DMS 273 treated with DMSO at 0.1 percent for 48 hours (cell line): ENCODE results near the gene MED27.
A peak's percentile ranks its signal among the peaks of the same experiment; 100 is the strongest.

ENCODE experiments used
- DNase-seq: peaks from one replicate; lab custom pipeline; 2025; lab: John Stamatoyannopoulos, UW

Gene MED27

DNA sequence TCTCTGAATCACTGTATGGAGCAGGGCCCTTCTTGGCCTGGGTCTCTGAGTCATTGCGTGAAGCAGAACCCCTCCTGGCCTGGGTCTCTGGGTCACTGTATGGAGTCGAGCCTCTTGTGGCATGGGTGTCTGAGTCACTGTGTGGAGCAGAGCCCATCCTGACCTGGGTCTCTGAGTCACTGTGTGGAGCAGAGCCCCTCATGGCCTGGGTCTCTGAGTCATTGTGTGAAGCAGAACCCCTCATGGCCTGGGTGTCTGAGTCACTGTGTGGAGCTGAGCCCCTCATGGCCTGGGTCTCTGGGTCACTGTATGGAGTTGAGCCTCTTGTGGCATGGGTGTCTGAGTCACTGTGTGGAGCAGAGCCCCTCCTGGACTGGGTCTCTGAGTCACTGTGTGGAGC, 245.8 kb downstream of the MED27 start:
- no peak for DNase-seq

DNA sequence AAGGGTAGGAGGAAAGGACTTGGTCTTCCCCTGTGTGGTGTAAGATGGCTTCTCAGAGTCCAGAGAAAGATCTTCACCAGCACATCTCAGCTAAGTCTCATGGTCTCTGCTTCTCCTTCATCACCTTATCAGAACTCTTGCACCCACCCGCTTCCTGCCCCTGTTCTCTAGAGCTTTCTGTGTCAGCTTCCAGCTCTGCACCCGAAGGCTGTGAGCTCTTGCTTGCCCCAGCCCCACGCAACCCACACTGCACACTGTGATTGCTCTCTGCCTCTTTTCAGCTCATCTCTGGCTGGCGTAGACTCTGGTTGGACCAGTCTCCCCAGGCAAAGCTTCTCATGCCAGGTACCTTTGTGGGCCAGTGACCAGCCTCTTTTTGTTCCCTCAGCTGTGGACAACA, 246.6 kb downstream of the MED27 start:
- DNase-seq = no peak

DNA sequence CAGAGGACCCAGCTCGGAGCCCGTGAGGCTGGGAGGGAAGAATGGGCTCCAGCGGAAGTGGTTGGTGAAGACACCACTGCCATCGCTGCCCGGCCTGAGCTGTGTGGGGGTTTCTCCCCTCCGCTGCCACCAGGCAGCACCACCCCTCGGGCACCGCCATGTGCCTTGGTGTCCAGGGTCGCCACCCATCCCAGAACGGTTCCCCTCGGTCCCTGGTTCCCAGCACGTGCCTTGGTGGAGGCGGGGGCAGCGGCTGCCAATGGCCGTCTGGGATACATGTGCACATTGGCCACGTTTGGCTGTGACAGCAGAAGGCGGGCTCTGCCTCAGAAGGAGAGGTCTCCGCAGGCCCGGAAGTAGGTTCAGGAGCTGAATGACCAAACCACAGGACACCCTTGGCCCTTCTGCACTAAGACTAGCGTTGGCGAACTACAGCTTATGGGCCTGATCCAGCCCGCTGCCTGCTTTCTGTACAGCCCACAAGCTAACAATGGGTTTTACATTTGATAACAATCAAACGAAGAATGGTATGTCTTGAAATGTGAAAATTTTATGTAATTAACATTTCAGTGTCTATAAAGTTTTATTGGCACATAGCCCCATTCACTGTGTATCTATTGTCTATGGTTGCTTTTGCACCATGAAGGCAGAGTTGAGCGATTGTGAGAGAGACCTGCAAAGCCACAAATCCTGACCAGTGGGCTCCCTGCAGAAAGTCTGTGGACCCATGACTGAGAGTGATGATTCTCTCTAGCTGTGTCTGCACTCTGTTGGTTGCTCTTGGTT, 248.1 kb downstream of the MED27 start:
- DNase-seq = no peak

DNA sequence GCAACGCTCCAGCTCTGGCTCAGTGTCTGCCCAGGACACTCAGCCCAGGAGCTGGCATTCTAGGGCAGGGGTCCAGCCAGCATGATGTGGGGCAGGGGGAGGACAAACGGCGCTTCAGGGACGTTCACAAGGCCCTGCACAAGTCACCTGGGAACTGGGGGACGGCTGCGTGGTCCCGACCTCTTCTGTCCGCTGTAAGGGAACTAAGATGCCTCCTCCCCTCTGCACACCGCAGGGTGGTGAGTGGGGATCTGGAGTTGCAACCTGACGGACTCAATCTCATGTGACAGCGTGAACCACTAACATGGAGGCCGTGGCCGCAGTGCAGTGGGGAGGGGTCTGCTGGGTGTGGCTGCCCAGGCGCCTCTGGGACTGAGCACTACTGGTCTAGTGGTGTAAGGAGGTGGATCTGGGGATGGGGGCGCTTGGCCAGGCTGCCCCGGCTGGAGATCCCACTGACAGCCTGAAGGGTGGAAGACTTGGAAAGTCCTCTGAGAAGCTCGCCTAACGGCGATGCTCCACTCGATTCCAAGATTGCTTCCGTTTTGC, 251.8 kb downstream of the MED27 start:
- DNase-seq = no peak

DNA sequence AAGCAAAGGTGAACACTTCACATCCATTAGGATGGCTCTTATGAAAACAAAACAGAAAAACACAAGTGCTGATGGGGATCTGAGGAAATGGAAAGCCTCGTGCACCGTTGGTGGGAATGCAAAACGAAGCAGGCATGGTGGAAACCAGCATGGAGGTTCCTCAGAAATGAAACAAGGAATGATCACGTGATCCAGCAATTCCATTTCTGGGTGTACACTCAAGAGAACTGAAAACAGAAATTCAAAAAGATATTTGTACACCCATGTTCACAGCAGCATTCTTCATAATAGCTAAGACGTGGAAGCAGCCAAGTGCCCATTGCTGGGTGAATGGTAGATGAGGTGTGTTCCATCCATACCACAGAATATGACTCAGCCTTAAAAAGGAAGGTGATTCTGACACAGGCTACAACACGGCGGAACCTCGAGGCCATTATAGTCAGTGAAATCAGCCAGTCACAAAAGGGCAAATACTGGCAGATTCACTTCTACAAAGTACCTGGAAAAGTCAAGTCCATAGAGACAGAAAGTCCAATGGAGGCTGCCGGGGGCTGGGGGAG, 252.6 kb downstream of the MED27 start:
- DNase-seq = no peak

DNA sequence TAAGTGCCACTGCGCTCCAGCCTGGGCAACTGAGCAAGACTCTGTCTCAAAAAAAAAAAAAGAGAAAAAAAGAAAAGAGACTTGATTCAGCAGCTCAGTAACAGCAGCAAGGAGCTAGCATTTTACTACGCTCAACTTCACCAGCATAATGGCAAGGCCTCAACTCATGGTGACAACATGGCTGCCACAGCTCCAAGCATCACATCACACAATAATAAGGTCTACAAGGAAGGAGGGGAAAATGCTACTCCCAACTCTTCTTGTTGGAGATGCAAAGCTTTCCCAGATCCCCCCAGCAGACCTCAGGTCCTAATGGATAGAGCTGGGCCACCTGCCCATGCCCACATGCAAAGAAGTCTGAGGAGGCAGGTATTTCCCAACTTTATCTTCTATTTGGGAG, 253.6 kb downstream of the MED27 start:
- DNase-seq = no peak

DNA sequence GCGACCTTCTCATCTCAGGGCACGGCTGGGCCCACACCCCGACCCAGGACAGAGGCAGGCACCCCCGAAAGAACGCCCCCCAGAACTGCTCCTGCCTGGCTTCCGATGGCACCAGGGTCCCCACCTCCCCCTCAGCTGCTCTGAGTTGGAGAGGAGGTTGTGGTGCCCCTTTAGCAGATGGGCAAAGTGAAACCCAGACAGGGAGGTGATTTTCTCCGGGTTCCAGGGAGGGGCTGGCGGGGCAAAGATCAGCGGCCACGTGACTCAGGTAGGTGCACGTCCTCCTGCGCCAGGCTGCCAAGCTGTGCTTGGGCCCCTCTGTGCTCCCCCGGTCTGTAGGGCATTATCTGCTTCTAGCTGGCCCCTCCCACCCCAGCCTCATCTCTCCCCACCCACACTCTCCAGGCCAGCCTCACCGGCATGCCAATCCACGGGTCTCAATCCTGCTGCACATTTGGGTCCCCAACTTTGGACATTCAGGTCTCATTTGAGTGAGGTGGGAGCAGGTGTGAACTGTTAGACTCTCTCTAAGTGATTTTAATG, 254.6 kb downstream of the MED27 start:
- no peak for DNase-seq

DNA sequence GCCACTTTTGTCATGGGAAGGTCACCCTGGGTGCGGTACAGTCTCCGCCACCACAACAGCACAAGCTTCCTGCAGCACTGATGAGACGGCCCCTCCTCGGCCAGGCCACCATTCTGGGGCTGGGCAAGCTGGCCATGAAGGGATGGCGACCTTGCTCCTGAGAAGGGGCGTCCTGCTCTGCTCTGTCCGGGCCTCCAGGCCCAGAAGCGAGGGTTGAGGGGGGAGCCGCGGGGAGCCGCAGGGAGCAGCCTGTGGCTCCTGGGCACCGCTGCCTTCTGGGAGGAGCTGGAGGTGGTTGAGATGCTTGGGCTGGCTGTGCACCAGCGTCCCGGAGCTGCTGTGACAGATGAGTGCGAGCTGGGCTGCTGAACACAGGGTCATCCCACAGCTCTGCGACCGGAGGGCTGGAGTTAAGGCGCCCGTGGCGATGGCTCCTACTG, 255.5 kb downstream of the MED27 start:
- no peak for DNase-seq

DNA sequence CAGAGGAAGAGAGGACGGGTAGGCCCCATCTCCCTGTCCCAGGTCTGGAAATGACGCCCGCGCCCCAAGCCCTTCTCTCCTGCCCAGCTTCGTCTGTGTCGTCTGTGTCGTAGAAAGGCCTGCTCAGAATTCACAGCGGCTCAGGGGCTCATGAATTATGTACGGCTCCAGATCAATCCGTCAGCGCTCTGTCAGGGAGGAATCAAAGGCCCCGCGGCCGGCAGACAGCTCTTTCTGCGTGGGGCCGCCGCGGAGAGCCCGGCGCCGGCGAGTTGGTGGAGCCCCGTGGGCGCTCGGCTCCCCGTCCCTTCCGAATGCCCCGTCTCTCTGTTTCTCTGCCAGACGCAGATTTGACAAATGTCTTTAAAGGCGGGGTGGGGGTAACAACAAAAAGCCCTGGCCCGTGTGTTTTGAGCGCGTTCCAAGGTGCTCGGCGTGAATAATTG, 255.9 kb downstream of the MED27 start:
- no peak for DNase-seq

DNA sequence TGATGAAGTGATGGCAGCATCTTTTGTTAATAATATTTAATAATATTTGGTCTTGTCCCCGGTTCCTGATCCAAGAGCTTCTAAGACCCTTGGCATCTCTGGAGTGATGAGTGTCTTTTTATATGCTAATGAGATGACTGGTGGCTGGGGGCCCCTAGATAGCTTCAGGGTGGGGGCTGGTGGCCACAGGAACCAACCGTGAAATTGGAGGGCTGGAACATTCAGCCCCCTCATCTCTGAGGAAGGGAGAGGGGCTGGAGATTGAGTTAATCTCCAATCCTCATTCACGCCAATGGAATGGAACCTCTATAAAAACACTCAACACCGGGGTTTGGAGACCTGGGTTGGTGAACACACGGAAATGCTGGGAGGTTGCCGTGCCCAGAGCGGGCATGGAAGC, 261.6 kb downstream of the MED27 start:
- no peak for DNase-seq

DNA sequence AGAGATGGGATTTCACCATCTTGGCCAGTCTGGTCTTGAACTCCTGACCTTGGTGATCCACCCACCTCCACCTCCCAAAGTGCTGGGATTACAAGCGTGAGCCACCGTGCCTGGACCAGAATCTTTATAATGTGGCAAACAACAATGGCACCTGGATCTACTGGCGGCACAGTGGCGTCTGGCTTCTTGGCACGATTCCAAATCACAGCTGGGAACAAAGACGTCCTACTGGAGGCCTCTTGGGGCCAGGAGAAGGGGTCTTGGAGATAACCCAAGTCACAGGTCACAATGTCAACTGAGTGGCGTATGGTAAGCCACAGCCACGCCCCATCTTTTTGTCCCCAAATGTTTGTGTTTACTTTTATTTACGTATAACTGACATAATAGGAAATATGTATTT, 262.0 kb downstream of the MED27 start:
- no peak for DNase-seq

DNA sequence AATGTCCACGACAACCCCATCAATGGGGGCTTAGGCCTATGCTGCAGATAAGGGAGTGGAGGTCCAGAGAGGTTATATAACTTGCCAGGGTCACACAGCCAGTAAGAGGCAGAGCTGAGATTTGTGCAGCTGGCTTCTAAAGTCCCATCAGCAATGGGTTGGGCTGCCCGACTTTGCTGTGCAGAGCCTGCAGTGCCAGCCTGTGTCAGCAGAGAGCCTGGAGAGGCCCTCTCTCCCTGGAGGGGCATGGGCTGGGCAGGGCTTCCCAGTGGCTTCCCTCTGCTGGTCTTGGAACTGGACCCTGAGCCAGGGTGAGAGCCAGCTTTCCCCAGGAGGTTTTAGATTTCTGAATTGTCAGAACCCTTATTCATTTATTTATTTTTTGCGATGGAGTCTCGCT, 262.6 kb downstream of the MED27 start:
- no peak for DNase-seq

DNA sequence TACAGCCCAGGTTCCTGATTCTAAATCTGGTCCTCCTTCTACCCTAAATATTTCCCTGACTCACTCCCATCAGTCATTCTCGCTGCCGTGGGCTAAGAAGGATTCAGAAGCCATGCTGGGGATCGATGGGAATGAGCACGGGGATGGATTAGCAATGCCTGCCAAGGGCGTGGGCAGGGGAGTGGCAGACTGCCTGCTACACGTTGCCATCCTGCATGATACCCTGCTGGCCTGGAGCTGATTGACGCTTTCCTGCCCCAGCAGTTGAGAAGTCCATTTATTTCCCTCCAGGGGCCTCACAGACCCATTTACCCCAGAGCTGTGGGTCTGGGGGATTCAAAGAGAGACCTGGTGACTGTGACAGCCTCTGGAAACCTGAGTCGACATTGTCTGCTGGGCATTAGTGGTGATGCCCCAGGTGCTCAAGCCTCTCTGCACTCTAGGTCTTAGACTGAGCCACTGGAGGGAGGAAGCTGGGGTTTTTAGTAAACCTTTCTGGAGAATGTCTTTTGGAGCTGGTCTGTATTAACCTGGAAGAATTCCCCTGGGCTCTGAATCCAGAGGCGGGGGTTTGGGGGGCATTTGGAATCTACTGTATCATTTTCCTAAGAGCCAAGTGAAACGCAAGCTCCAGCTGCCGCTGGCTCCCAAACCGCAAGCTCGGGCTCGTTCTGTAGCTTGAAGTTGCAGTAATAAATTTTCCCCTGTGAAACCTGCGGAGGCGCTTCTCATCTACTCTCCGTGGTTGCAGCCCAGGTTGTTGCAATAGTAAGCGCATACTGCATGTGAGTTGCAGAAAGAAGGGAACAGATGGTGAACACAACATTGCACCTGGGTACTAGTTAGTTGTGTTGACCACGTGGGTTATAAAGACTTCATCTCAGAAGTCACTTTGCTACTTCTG, 263.4 kb downstream of the MED27 start:
- peak; percentile 22 for DNase-seq

DNA sequence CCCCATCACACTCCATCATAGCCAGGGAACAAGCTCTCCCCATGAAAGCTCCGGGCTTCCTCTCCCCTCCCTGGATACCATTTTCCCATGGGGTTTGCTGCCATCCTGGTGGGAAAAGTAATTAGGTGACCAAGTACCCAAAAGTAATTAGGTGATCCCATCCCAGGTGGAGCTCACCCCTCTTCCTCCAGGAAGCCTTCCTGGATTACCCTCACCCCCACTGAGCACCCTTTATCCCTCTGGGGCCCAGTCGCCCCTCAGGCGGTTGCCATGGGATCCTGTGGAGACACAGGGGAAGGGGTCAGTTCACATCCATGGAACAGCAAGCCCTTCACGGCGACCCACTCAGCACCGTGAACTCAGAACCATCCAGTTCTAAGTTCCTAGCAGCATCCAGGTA, 265.0 kb downstream of the MED27 start:
- no peak for DNase-seq

DNA sequence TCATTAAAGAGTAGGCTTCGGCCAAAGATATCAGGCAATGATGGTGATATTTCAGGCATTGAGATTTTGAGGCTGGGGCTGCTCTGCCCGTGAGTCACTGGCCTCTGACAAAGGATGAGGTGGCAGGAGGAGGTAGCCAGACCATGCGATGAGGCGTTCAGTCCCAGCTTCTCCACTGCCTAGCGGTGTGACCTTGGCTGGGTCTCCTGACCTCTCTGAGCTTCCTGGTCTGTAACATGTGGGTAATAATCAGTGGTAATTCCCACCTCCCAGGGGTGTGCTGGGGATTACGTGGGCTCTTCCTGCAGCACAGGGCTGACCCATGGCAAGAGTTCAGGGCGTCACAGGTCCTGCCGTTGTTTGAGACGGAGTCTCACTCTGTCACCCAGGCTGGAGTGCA, 266.6 kb downstream of the MED27 start:
- no peak for DNase-seq

DNA sequence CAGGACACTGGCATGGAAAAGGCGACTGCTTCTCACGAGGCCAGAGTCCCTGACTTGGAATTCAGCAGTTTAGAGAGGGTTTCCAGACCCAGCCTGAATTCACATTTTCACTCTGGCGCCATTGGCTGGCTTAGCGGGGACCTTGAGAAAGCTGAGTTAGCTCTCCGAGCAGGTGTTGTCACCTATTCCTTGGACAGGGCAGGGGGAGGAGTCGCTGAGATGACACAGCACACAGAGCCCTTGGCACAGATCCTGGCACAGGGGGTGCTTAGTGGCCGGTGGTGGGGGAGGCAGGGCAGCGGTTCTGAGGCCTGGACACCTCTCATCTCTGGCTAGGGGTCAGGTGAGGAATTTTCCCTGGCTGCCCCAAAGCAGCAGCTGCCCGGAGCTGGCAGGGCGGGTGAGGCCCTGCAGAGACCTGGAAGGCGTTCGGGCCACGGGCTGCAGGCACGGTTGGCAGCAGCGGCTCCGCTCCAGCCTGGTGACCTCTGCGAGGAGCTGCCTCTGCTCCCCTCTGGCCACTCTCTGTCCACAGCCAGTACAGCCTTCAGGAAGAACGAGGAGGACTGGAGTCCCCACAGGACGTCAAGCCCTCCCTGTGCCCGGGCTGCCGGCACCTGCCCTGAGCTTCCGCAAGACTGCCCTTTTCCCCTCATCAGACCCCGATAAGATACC, 267.4 kb downstream of the MED27 start:
- DNase-seq = no peak

DNA sequence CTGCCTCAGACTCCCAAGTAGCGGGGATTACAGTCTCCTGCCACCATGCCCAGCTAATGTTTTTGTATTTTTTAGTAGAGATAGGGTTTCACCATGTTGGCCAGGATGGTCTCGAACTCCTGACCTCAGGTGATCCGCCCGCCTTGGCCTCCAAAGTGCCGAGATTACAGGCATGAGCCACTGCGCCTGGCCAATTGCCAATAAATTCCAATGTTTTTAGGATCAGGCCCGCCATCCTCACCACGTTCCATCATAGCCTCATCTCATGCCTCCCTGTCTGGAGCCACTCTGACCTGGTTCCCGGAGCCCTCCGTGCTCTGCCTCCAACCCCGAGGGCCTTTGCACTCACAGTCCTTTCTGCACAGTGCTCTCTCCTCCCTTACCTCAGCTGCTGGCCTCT, 268.3 kb downstream of the MED27 start:
- no peak for DNase-seq

DNA sequence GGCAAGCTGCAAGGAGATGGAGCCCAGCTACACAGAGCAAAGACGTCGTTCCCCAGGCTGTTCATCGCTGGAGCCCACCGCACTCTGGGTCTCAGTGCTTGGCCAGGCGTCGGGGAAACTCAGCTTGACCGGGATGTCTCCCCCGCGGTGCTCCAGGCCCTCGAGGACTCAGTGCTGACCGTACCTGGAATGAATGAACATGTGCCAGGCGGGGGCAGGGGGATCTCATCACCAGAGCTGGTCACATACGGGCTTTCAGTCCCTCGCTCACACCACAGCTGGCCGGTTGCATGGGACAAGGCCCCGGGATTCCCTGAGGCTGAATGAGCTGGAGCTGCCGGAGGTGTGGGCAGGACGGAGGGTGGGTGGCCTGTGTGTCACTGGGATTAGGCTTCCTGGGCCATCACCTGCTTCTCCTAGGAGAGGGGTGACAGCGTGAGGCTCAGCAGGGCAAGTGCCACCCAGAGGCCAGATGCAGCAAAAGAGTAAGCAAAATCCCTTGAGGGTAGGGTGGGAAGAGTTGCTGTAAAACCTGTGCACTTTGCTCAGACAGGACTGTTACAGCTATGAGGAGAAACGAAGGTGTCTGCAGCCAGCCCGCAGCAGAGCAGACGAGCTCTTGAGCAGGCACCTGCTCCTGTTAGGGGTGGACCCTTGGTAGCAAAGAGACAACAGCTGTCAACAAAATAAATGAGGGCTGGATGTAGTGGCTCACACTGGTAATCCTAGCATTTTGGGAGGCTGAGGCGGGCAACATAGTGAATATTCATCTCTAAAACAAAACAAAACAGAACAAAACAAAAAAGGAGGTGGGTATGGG, 269.1 kb downstream of the MED27 start:
- DNase-seq = peak; percentile 23
